Measurements from ENCODE around the gene TBC1D10A. TPM values are rescaled to one million over a fixed set of nuclear protein-coding genes. Genes with fewer than 3 reads are reported as not detected.
A peak's percentile ranks its signal among the peaks of the same experiment; 100 is the strongest.

TBC1D10A gene
- total RNA-seq, 1 donor from 2014 or later, result 10.6 TPM

DNA sequence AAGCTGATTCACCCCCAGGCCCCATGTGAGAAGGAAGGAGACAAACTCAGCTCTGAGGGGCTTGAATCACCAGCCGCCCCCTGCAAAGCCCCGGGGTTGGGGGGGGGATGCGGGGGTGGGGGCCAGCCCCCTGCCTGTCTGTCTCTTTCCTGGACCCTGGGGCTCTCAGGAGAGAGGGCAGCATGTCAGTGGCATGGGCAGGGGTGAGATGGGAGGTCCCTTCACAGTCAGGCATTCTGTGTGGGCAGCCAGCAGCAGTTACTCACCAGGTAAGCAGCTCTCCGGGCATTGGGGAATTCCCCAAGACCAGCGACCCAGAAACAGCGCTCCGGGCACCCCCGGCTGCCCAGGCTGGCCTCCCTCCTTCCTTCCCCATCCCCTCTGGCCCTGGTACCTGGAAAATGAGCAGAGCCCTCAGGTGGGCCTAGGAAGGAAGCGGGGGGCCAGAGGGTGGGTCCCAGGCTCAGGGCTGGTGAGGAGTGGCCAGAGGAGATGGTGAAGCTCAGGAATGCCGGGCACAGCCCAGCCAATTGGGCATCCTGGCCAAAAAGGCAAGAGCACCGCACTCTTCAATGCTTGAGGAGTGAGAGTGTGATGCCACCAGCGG, 76.0 kb downstream of the TBC1D10A start:
- no peaks in the 10 kb centered on the region for H3K9me3 Mint-ChIP-seq (ENCODE audit: low read depth)
- no peak overlapping the region for H3K27ac Mint-ChIP-seq
- TF ChIP-seq, protein P1, sequence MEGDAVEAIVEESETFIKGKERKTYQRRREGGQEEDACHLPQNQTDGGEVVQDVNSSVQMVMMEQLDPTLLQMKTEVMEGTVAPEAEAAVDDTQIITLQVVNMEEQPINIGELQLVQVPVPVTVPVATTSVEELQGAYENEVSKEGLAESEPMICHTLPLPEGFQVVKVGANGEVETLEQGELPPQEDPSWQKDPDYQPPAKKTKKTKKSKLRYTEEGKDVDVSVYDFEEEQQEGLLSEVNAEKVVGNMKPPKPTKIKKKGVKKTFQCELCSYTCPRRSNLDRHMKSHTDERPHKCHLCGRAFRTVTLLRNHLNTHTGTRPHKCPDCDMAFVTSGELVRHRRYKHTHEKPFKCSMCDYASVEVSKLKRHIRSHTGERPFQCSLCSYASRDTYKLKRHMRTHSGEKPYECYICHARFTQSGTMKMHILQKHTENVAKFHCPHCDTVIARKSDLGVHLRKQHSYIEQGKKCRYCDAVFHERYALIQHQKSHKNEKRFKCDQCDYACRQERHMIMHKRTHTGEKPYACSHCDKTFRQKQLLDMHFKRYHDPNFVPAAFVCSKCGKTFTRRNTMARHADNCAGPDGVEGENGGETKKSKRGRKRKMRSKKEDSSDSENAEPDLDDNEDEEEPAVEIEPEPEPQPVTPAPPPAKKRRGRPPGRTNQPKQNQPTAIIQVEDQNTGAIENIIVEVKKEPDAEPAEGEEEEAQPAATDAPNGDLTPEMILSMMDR (IDR thresholded peaks at IDR 0.05; ENCODE audit: unreplicated experiment), result no peak

DNA sequence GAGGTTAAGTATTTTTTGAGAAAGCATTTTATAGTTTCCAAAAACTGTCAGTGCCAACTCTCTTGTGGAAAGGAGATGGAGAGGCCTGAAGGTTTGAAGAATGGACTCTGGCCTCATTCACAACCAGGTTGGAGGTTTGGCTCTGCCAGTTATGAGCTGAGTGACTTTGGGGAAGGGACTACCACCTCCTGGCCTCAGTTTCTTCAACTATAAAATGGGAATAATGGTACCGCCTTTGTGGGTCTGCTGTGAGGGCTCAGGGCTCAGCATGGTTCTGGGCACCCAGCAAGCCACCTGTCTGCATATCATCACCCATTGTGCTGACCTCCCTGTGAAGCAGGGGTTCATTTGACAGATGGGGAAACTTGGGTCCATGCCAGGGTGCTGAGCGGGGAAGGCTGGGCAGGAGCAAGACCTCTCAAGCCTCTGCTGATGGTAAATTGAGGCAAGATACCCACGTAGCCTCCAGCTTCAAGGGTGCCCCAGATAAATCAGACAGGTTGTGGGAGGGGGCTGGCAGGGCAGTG, 76.6 kb downstream of the TBC1D10A start:
- Mint-ChIP-seq H3K27ac (no peak overlapping the region), H3K36me3 (ENCODE audit: insufficient read depth) (no peaks in the 10 kb centered on the region), H3K9me3 (ENCODE audit: low read depth) (no peaks in the 10 kb centered on the region), H3K4me3 (ENCODE audit: low read depth) (no peak overlapping the region), H3K4me1 (ENCODE audit: low read depth) (peaks cover 21% of the 10 kb centered on the region), H3K27me3 (peaks cover 20% of the 10 kb centered on the region)
- TF ChIP-seq, protein P1 (IDR thresholded peaks at IDR 0.05; ENCODE audit: unreplicated experiment), result no peak
- DNase-seq (ENCODE audit: low spot score, unreplicated experiment), result no peak

More for the DNA sequence above, 76.0 kb downstream of the TBC1D10A start:
- H3K4me3 Mint-ChIP-seq (ENCODE audit: low read depth), result no peak overlapping the region
- peaks cover 18% of the 10 kb centered on the region for H3K27me3 Mint-ChIP-seq
- peaks cover 17% of the 10 kb centered on the region for H3K4me1 Mint-ChIP-seq (ENCODE audit: low read depth)
- no peaks in the 10 kb centered on the region for H3K36me3 Mint-ChIP-seq (ENCODE audit: insufficient read depth)
- no peak for DNase-seq (ENCODE audit: low spot score, unreplicated experiment)

DNA sequence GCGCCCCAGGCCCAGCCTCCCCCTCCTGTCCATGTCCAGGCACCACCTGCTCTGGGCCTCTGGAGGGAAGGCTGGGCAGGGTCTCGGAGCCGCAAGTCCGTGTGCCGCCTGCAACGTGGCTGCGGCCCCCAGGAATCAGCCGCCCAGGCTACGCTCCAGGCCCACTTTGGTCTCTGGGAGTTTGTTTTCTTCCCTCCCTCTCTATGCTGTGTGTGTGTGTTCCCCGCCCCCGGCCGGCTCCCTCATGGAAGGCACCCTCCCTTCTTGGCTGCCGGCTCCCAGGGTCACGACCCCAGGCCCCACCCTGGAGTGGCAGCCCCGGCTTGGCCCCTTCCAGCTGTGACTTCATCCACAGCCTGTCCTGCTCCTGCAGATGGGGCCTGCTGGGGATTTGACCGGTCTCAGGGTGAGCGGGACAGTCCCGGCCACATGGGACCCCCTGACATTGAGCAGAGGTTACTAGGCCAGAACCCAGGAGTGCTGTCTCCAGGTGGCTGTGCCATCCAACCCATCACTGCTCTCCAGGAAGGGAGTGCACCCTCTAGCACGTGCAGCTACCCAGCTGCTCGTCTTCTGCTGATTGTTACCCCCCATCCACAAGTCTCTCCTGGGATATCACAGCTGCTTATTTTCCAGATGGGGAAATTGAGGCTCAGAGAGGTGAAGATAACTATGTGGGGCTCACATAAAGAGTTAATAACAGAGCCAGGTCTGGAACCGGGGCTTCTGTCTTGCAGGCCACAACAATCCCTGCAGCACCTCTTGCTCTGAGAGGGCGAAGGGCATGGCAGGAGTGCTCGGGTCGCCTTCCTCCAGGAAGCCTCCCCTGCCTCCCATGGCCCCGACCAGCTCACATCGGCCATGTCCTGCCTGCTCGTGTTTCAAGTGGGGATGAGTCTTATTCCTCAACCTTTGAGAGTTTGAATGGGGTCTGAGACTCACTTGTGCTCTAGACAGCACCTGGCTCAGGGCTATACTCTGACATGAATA, 77.4 kb downstream of the TBC1D10A start:
- DNase-seq (ENCODE audit: low spot score, unreplicated experiment), result no peak
- Mint-ChIP-seq H3K36me3 (ENCODE audit: insufficient read depth) (no peaks in the 10 kb centered on the region), H3K27me3 (peaks cover 25% of the 10 kb centered on the region), H3K9me3 (ENCODE audit: low read depth) (no peaks in the 10 kb centered on the region), H3K27ac (peak overlapping the region; percentile 49), H3K4me1 (ENCODE audit: low read depth) (peaks cover 21% of the 10 kb centered on the region), H3K4me3 (ENCODE audit: low read depth) (no peak overlapping the region)
- TF ChIP-seq, protein P1 (IDR thresholded peaks at IDR 0.05; ENCODE audit: unreplicated experiment), result no peak

DNA sequence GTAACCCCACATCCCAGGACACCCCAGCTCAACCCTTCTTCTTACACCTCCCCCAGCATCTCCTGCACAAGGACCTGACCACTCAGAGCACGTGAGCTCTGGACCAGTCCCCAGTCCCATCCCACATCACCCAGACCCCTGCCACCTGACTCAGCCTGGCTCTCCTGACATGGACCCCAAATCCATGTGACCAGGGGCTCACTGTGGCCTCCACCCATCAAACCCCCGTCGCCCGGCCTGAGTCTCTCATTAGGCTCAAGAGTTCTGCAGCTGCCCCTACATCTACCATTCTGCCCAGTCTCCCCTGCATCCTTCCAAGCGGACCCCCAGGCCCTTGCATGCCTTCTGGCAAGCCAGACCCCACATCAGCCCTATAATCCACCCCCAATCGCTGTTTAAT, 78.3 kb downstream of the TBC1D10A start:
- no peak for DNase-seq (ENCODE audit: low spot score, unreplicated experiment)
- Mint-ChIP-seq H3K4me1 (ENCODE audit: low read depth) (peaks cover 21% of the 10 kb centered on the region), H3K27me3 (peaks cover 28% of the 10 kb centered on the region), H3K4me3 (ENCODE audit: low read depth) (peak overlapping the region; percentile 48), H3K9me3 (ENCODE audit: low read depth) (no peaks in the 10 kb centered on the region), H3K36me3 (ENCODE audit: insufficient read depth) (no peaks in the 10 kb centered on the region), H3K27ac (peak overlapping the region; percentile 73)
- TF ChIP-seq, protein P1 (IDR thresholded peaks at IDR 0.05; ENCODE audit: unreplicated experiment), result no peak

DNA sequence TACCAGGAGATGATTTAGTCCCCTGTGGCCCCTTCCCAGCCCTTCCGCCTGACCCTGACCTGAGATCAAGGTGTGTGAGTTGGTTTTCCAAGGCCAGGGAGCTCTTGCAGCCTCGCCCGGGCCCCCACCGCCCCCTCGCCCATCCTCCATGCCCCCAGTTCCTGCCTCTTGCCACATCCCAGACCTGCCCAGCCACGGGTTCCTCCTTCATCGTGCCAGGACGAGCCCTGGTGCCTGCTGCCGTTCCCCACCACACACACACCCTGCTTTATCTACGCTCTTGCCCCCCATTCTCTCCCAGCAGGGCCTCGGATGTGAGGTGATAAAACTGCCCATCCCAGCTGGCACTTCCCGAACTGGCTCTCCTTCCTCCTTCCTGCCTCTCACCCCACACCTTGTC, 78.8 kb downstream of the TBC1D10A start:
- Mint-ChIP-seq H3K4me3 (ENCODE audit: low read depth) (peak overlapping the region; percentile 48), H3K4me1 (ENCODE audit: low read depth) (peaks cover 21% of the 10 kb centered on the region), H3K27me3 (peaks cover 27% of the 10 kb centered on the region)

More for the DNA sequence above, 78.8 kb downstream of the TBC1D10A start:
- DNase-seq (ENCODE audit: low spot score, unreplicated experiment), result no peak
- Mint-ChIP-seq H3K9me3 (ENCODE audit: low read depth) (no peaks in the 10 kb centered on the region), H3K36me3 (ENCODE audit: insufficient read depth) (no peaks in the 10 kb centered on the region), H3K27ac (no peak overlapping the region)
- TF ChIP-seq, protein P1 (IDR thresholded peaks at IDR 0.05; ENCODE audit: unreplicated experiment), result no peak
